Measurements from ENCODE around the gene RPSA.
"Not testable (repeated sequence)": the region's sequence is repeated elsewhere in the genome, so short reads cannot be mapped to it uniquely, and the experiment has no call there.

RPSA gene

GRCh38 chr3:39388741-39389248 is 17.7 kb upstream of the RPSA start:
- no peak for DNase-seq (ENCODE audit: low spot score)

- DNase-seq (ENCODE audit: low spot score): no peak
These were observed 16.3 kb upstream of the RPSA start for GRCh38 chr3:39390181-39390580.

GRCh38 chr3:39396690-39397089 is 9.8 kb upstream of the RPSA start:
- DNase-seq (ENCODE audit: low spot score): no peak

- no peak for DNase-seq (ENCODE audit: low spot score)
These were observed 7.8 kb upstream of the RPSA start for GRCh38 chr3:39398700-39399099.

GRCh38 chr3:39401983-39402382 is 4.5 kb upstream of the RPSA start:
- no peak for DNase-seq (ENCODE audit: low spot score)

- DNase-seq (ENCODE audit: low spot score): no peak
These were observed 1.4 kb upstream of the RPSA start for GRCh38 chr3:39404943-39405686.

GRCh38 chr3:39405687-39406367 is 693 bp upstream of the RPSA start:
- no peak for DNase-seq (ENCODE audit: low spot score)

- no peak for DNase-seq (ENCODE audit: low spot score)
These were observed 724 bp downstream of the RPSA start for GRCh38 chr3:39407259-39407629.

- no peak for DNase-seq (ENCODE audit: low spot score)
These were observed 1.4 kb downstream of the RPSA start for GRCh38 chr3:39407773-39408492.

GRCh38 chr3:39408493-39409372 is 2.2 kb downstream of the RPSA start:
- no peak for DNase-seq (ENCODE audit: low spot score)

GRCh38 chr3:39409514-39410136 is 3.1 kb downstream of the RPSA start:
- no peak for DNase-seq (ENCODE audit: low spot score)

- no peak for DNase-seq (ENCODE audit: low spot score)
These were observed 4.4 kb downstream of the RPSA start for GRCh38 chr3:39410893-39411292.

GRCh38 chr3:39412668-39413260 is 6.2 kb downstream of the RPSA start:
- DNase-seq (ENCODE audit: low spot score): no peak

GRCh38 chr3:39413691-39414420 is 7.3 kb downstream of the RPSA start:
- no peak for DNase-seq (ENCODE audit: low spot score)

- DNase-seq (ENCODE audit: low spot score): no peak
These were observed 7.9 kb downstream of the RPSA start for GRCh38 chr3:39414421-39414907.

GRCh38 chr3:39415302-39415701 is 8.8 kb downstream of the RPSA start:
- not testable (repeated sequence) for DNase-seq (ENCODE audit: low spot score)

GRCh38 chr3:39415983-39416382 is 9.5 kb downstream of the RPSA start:
- DNase-seq (ENCODE audit: low spot score): peak; percentile 35

- not testable (repeated sequence) for DNase-seq (ENCODE audit: low spot score)
These were observed 10.5 kb downstream of the RPSA start for GRCh38 chr3:39416998-39417397.

GRCh38 chr3:39418556-39419225 is 12.2 kb downstream of the RPSA start:
- DNase-seq (ENCODE audit: low spot score): not testable (repeated sequence)

All from SW480 (cell line).